Renal pelvis (tissue), 4 donors: ENCODE measurements around the gene GJD2. TPM values are rescaled to one million over a fixed set of nuclear protein-coding genes. Genes with fewer than 3 reads are reported as not detected.

Experiments
- DNase-seq: peaks from one replicate; pipeline ENCODE4 v3.0.0-alpha.2; 2013
- polyA plus RNA-seq, 3 donors: library from polyadenylated mRNA; unstranded; fragments of 120-200 nt; gene quantifications; one replicate each; pipeline ENCODE4 v1.2.1, GENCODE V29; 2013; ENCODE audit not compliant: insufficient read length in 3 of 3

The GJD2 gene
- polyA plus RNA-seq, 3 donors = not detected

DNA sequence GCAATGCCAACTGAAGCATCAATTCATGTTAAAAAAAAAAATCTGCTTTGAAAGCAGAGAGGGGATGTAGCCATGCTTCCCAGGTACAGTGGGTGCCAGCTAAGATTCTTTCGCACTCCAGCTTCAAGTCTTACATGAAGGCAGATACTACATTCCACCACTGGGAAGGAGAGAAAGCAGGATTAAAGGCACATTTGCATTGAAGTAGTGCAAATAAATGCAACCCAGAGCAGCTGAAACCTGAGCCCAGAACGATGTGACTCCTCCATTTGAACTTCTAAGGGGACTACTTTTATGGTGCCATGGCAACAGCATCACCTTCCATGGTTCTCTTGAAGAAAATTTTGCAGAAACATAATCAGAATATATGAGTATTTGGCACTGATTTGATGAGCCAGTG, 19.1 kb upstream of the GJD2 start:
- DNase-seq = no peak

DNA sequence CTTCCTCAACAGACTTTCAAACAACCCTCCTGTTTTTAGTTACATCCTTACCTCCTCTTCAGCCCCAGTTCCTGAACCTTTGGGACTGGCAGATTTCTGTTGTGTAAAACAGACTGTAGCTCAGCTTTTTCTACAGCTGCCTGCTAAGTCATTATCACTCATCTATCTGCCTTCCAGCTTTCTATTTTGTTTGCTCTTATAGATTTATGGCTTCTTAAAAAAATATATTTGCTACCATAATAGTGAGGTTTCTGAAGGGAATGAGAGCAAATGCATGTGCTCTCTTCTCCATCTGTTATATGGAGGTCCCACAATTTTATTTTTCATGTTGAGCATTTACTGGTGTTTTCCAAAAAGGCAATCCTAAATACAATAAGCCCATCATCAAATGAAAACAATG, 18.2 kb upstream of the GJD2 start:
- no peak for DNase-seq

DNA sequence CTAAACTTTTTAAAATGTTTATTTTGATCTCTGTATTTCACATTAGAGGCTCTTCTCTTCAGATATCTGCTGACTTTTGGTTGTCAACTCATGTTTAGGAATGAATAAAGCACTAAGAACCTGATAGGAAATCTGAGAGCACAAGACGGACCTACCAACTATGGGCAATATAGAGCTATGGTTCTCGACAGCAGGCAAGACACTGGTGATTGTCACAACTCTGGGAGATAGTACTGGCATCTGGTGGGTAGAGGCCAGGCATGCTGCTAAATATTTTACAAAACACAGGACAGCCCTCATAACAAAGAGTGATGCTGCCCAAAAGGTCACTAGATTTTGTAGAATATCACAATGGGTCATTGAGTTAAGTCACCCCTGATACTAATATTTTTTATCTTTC, 17.5 kb upstream of the GJD2 start:
- DNase-seq = no peak

DNA sequence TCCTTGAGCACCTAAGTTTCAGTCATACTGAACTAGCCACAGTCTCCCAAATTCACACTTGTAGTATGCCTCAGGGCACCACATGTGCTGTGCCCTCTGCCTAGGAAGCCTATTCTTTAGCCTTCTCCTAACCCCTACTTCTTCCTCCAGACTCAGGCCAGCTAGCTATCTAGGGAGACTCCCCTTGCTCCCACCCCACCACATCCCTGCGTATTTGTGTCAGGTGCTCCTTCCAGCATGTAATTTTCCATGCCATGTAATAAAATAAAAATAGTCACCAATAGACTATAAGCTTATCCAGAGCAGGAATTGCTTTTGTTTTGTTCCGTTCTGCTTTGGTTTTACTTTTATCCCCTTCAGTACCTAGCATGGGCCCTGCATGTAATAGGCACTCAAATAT, 14.9 kb upstream of the GJD2 start:
- DNase-seq = no peak

GRCh38 chr15:34768530-34768929, 13.7 kb upstream of the GJD2 start:
- DNase-seq = no peak

GRCh38 chr15:34765741-34766140, 10.9 kb upstream of the GJD2 start:
- no peak for DNase-seq

GRCh38 chr15:34760909-34761308, 6.1 kb upstream of the GJD2 start:
- DNase-seq = no peak

GRCh38 chr15:34759992-34760391, 5.2 kb upstream of the GJD2 start:
- DNase-seq = no peak

GRCh38 chr15:34759347-34759746, 4.5 kb upstream of the GJD2 start:
- DNase-seq = no peak

DNA sequence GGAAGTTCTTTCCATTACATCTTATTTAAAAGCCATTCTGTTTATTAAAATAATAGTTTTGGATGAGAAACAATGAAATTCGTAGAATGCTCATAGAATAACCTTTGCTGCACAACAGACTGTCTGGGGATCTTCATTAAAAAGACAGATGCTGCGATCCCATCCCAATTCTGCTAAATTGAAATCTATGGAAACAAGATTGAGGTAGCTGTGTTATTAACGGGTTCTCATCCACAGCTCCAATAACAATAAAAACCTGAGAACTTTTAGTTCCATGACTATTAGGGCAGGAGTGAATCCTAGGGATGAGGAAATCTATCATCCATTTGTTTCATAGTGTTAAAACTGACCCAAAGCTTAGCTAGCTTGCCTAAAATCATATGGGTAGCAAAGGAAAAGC, 2.5 kb upstream of the GJD2 start:
- no peak for DNase-seq

GRCh38 chr15:34755419-34755773, 598 bp upstream of the GJD2 start:
- no peak for DNase-seq

- no peak for DNase-seq
Measured at GRCh38 chr15:34754171-34754601, 612 bp downstream of the GJD2 start.

DNA sequence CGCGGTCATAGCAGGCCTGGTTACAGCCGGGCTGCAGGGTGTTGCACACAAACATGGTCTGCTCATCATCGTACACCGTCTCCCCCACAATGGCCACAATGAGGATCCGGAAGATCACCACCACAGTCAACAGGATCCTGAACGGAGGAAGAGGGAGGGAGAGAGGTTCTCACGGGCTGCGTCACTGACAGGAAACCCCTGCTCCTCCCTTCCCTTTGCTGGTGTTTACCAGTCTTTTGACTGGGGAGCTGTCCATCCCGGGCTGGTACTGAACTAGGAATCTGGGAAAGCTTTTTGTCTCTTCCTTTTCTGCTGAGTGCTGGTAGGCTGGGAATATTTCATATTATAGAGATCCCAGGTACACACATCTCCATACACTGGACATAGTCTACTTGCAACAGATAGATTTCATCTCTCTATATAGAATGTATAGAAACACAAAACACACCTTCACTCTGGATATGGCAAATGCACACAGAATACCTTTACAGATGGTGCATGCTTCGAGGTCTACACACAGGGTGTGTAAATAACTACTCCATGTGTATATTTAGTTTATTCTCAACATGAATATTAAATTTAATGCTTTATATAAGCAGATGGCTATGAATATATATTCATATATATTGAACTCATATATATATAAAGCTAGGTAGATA, 1.4 kb downstream of the GJD2 start:
- peak; percentile 82 for DNase-seq

GRCh38 chr15:34749691-34750090, 5.1 kb downstream of the GJD2 start:
- DNase-seq = no peak

DNA sequence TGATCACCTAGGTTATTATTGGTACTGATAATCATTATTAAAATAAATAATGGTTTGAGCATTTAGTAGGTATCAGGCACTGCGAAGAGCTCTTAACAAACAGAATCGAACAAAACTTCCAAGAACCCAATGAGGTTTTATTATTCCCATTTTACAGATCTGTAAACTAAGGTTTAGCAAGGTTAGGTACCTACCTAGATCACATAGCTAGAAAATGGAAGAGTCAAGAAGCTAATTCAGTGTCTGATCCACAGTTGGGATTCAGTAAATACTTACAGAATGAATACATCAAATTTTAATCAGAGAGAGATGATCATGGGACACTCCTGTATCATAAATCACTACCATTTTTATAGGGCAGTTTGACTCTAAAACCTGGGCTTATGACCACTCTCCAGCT, 15.5 kb downstream of the GJD2 start:
- no peak for DNase-seq

- no peak for DNase-seq
Measured at GRCh38 chr15:34738002-34738401, 16.8 kb downstream of the GJD2 start.

DNA sequence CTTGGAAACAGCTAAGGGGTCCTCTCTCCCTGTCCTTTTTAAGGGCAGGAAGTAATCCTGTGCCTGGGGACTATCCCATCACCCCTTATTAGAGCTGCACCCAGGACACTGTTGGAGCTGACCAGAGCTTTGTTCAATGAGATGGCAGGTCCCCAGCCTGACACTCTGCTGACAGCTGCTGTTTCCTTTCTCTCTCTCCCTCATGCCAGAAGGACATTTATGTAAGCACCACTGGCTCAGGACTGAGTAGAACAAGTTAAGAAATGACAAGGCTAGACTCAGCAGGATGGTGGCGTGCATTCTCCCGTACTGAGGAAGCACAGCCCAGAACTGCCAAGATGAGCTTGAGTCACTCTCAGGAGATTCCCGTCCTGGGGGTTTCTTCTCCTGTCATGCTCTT, 17.3 kb downstream of the GJD2 start:
- DNase-seq = no peak

DNA sequence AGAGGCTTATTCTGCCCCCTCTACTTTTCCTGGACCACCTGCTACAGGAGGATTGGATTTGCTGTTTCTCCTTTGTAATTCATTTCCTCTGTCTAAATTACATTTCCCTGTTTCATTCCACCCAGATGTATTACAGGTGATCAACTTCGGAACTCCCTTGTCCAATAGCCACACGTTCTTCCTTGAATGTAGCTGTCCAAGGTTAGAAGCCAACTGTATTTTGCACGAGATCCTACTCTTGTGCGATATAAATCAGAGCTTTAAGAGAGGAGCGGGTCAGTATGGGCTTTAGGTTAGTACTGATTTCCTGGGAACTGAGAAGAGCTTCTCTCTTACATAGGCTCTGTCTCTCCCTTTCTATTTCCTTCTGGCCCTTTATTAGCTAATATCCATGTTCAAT, 20.5 kb downstream of the GJD2 start:
- no peak for DNase-seq

DNA sequence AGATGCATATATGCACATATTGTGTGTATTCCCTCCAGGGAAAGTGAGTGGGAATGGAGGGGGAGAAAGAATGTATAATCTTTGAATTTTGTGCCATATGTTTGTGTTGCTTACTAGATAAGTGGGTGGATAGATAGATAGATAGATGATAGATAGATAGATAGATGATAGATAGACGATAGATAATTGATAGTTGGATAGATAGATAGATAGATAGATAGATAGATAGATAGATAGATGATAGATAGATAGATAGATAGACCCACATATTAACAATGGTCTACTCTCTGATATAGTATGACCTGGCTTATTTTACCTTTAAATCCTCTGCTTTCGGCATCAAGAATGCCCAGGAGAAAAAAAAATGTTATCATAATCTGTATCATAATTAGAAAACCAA, 21.2 kb downstream of the GJD2 start:
- DNase-seq = no peak

DNA sequence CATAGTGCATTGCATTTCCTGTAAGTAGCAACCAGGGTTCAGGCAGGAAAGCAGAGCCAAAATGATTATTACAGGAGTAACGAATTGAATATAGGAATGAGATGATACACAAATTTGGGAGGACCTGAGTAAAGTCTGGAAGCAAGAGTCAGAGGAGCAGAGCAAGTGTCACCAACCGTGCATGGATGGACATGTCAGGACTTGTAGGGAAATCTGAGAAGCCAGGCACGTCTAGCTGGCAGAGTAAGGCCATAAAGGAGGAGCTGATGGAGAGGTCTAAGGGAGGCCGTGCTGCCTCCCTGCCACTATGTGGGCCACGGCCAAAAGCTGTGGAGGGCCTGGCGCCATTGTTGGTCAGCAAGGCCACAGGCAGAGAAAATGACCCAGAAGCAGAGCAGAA, 22.4 kb downstream of the GJD2 start:
- no peak for DNase-seq

DNA sequence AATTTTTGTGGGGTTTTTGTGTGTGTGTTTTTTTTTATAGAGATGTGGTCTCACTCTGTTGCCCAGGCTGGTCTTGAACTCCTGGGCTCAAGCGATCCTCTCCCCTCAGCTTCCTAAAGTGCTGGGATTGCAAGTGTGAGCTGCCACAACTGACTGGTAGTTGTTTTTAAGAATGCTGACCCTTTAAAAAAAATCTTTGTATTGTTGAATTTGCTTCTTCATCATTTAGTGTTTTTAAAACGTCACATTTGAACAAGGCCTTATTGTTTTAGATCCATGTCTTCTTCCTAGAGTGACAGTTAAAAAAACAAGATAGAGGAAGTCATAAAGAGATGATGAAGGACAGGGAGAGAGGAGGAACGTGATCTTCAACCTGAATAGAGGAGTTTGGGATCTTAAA, 24.1 kb downstream of the GJD2 start:
- DNase-seq = no peak

GRCh38 chr15:34729886-34730285, 24.9 kb downstream of the GJD2 start:
- no peak for DNase-seq

GRCh38 chr15:34729056-34729455, 25.7 kb downstream of the GJD2 start:
- DNase-seq = no peak

DNA sequence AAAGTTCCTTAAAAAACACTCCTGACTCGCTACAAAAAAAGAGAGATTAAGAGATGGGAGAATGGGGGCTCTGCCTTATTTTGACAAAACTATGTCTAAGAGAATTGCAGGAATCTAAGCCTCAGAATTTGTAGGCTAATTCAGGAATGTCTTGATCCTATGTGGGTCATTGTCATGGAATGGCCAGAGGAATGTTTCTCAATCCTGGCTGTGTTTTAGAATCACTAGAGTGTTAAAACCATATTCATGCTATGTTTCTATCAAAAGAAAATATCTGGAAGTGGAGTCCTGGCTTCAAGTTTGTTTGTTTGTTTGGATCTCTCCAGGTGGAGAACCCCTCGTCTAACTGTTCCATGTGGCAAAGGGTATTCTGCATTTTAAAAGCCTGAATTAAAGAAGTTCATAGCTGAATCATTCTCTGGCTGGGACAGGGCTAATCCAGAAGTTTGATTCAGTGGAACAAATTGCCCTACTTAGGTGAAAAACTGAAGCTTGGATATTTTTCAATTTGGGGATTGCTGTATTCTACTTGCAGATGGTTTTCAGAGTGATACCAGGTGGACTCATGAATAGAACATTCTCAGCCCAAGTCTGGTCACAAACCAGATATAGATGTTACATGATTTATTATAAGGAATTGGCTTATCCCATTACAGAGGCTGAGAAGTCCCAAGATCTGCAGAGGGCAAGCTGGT, 28.2 kb downstream of the GJD2 start:
- no peak for DNase-seq
